HepG2 (cell line): Measurements from ENCODE around the gene KIF27. TPM values are rescaled to one million over a fixed set of nuclear protein-coding genes. Genes with fewer than 3 reads are reported as not detected.

Source experiments
- ATAC-seq: fragments of 200-7000 bp; cut with Tn5 transposase; 3 replicates; pipeline ENCODE4 v1.9.1; 2020; ENCODE audit warnings: mild to moderate bottlenecking, moderate library complexity
- BruUV-seq: library from RNA; stranded (reverse); fragments of 400-500 nt; replicated peaks from 2 replicates; lab custom pipeline; 2021; lab: Mats Ljungman, UMichigan
- CTCF ChIA-PET: fragments of 300-600 bp; formaldehyde crosslinking; extraction: SDS; loops from one replicate; lab custom pipeline; 2021; ENCODE audit warnings: low total read pairs, inconsistent platforms, low intra/inter-chr PET ratio; lab: Yijun Ruan, JAX
- POLR2A ChIA-PET: fragments of 350-600 bp; sonication (Branson Sonifier 250); formaldehyde crosslinking; loops from one replicate; lab custom pipeline; 2020; ENCODE audit warnings: antibody characterized with exemption, inconsistent platforms; lab: Yijun Ruan, JAX
- DNase-seq: peaks from one replicate; pipeline ENCODE4 v3.0.0-alpha.2; 2015; ENCODE audit warnings: low spot score
- FAIRE-seq: peaks from 3 replicates; lab custom pipeline; 2011; peaks lifted over from hg19 to GRCh38; lab: Jason Lieb, UNC
- H2AFZ ChIP-seq: one replicate; pipeline ENCODE4 v1.6.1; 2011; ENCODE audit warnings: low read length, inconsistent platforms
- H3K27ac ChIP-seq: fragments of 300-600 bp; 3 replicates; pipeline ENCODE4 v1.8.0; 2011; ENCODE audit warnings: mixed run types, mild to moderate bottlenecking, mixed read lengths, low read length, inconsistent platforms; ENCODE audit not compliant: insufficient read depth; ENCODE audit errors: extremely low read length
- H3K27me3 ChIP-seq, 2 experiments: fragments of 200-600 bp in 1 of 2; 2 replicates in 1 of 2; 3 replicates in 1 of 2; pipeline versions ENCODE4 v1.6.0 to v1.8.0; 2011; ENCODE audit warnings: low read length in 2 of 2, mild to moderate bottlenecking in 2 of 2, moderate library complexity in 2 of 2, inconsistent platforms in 1 of 2; ENCODE audit not compliant: insufficient read depth in 2 of 2, control insufficient read depth in 1 of 2
- H3K36me3 ChIP-seq, 2 experiments: fragments of 200-600 bp in 1 of 2; replicated peaks in 1 of 2; 2 replicates in 1 of 2; 3 replicates in 1 of 2; pipeline versions ENCODE4 v1.5.1 to v1.8.0; 2011; ENCODE audit warnings: low read length in 2 of 2, inconsistent platforms in 1 of 2; ENCODE audit not compliant: insufficient read depth in 2 of 2, control insufficient read depth in 1 of 2
- H3K4me1 ChIP-seq: 2 replicates; pipeline ENCODE4 v1.5.1; 2012; ENCODE audit warnings: low read length, inconsistent platforms; ENCODE audit not compliant: insufficient read depth
- H3K4me2 ChIP-seq: 2 replicates; pipeline ENCODE4 v1.6.0; 2011; ENCODE audit warnings: low read depth, low read length, inconsistent platforms
- H3K4me3 ChIP-seq, 3 experiments: fragments of 200-600 bp in 1 of 3; sonication (generic), shearing (Covaris generic) in 1 of 3; replicated peaks in 1 of 3; 2 replicates each; pipeline ENCODE4 v1.5.1; 2011 to 2016; ENCODE audit warnings: low read length in 3 of 3, inconsistent platforms in 2 of 3, low read depth in 2 of 3, mild to moderate bottlenecking in 2 of 3, control low read depth in 1 of 3, mixed read lengths in 1 of 3; ENCODE audit not compliant: insufficient read depth in 1 of 3
- H3K79me2 ChIP-seq: one replicate; pipeline ENCODE4 v1.6.1; 2011; ENCODE audit warnings: low read length, inconsistent platforms; ENCODE audit not compliant: insufficient read depth
- H3K9ac ChIP-seq: 2 replicates; pipeline ENCODE4 v1.6.0; 2011; ENCODE audit warnings: mild to moderate bottlenecking, low read depth, low read length, inconsistent platforms; ENCODE audit not compliant: insufficient read depth
- H3K9me3 ChIP-seq: 2 replicates; pipeline ENCODE4 v1.5.1; 2012; ENCODE audit warnings: mild to moderate bottlenecking, low read length
- H4K20me1 ChIP-seq: 2 replicates; pipeline ENCODE4 v1.6.0; 2011; ENCODE audit warnings: inconsistent platforms, mild to moderate bottlenecking, low read length, moderate library complexity; ENCODE audit not compliant: insufficient read depth
- HES4 ChIP-seq: sonication (generic); formaldehyde crosslinking; IDR thresholded peaks from 2 replicates; pipeline ENCODE4 v1.9.0; 2021; ENCODE audit warnings: mild to moderate bottlenecking, missing genetic modification reagents, borderline replicate concordance
- ISX ChIP-seq: sonication (generic); formaldehyde crosslinking; conservative IDR thresholded peaks from 2 replicates; pipeline ENCODE4 v1.5.0; 2020; ENCODE audit warnings: missing genetic modification reagents
- MXD4 ChIP-seq: IDR thresholded peaks from 2 replicates; pipeline ENCODE4 v1.6.1; 2016; ENCODE audit warnings: mild to moderate bottlenecking, missing biosample characterization, missing genetic modification reagents
- NBN ChIP-seq: fragments of 450-650 bp; conservative IDR thresholded peaks from 2 replicates; pipeline ENCODE4 v1.6.1; 2017
- PHF20 ChIP-seq: sonication (generic); formaldehyde crosslinking; IDR thresholded peaks from 2 replicates; pipeline ENCODE4 v1.5.0; 2020; ENCODE audit warnings: mild to moderate bottlenecking, missing genetic modification reagents
- PRDM10 ChIP-seq: sonication (generic); formaldehyde crosslinking; IDR thresholded peaks from 2 replicates; pipeline ENCODE4 v1.4.0; 2020; ENCODE audit warnings: low read depth, missing genetic modification reagents
- RBM22 ChIP-seq: fragments of 200-400 bp; formaldehyde crosslinking; optimal IDR thresholded peaks from 2 replicates; pipeline ENCODE3; 2017; ENCODE audit warnings: mild to moderate bottlenecking, low read length, moderate library complexity
- SP2 ChIP-seq: sonication (generic); formaldehyde crosslinking; IDR thresholded peaks from 2 replicates; pipeline ENCODE4 v1.5.1; 2020; ENCODE audit warnings: mild to moderate bottlenecking, missing genetic modification reagents
- ZFP1 ChIP-seq: IDR thresholded peaks from 2 replicates; pipeline ENCODE4 v1.6.1; 2016
- ZFP82 ChIP-seq: sonication (generic); formaldehyde crosslinking; IDR thresholded peaks from 2 replicates; pipeline ENCODE4 v1.5.1; 2020; ENCODE audit warnings: mild to moderate bottlenecking, missing genetic modification reagents, borderline replicate concordance
- ZNF234 ChIP-seq: sonication (generic); formaldehyde crosslinking; conservative IDR thresholded peaks from 2 replicates; pipeline ENCODE4 v1.5.1; 2020; ENCODE audit warnings: mild to moderate bottlenecking, missing genetic modification reagents
- ZNF441 ChIP-seq: sonication (generic); formaldehyde crosslinking; IDR thresholded peaks from 2 replicates; pipeline ENCODE4 v1.7.0; 2021; ENCODE audit warnings: missing genetic modification reagents, borderline replicate concordance
- ZNF484 ChIP-seq: sonication (generic); formaldehyde crosslinking; IDR thresholded peaks from 2 replicates; pipeline ENCODE4 v1.5.1; 2020; ENCODE audit warnings: mild to moderate bottlenecking, low read depth, missing genetic modification reagents, borderline replicate concordance
- ZNF530 ChIP-seq: sonication (generic); formaldehyde crosslinking; IDR thresholded peaks from 2 replicates; pipeline ENCODE4 v1.5.0; 2020; ENCODE audit warnings: low read depth, mild to moderate bottlenecking, missing genetic modification reagents
- ZNF724P ChIP-seq: sonication (generic); formaldehyde crosslinking; IDR thresholded peaks from 2 replicates; pipeline ENCODE4 v1.8.0; 2022; ENCODE audit warnings: missing genetic modification reagents, borderline replicate concordance
- ZNF879 ChIP-seq: sonication (generic); formaldehyde crosslinking; IDR thresholded peaks from 2 replicates; pipeline ENCODE4 v1.8.1; 2023; ENCODE audit warnings: missing genetic modification reagents
- WGBS: methylation state at CpG from one replicate; pipeline ENCODE4 v1.1.6; 2017; ENCODE audit warnings: low lambda C conversion rate; 5-methylcytosine and 5-hydroxymethylcytosine counted together
- in situ Hi-C: cut with HindIII; loops from 2 replicates; pipeline ENCODE4 v1.10.0; 2017; ENCODE audit warnings: low pct_unique_long_range_greater_than_20kb; ENCODE audit not compliant: extremely low pct_ligation_motif_present
- intact Hi-C: fragments of 100-400 bp; cut with micrococcal nuclease; formaldehyde crosslinking; loops from one replicate; pipeline ENCODE4 v1.10.0; 2022; ENCODE audit not compliant: unreplicated experiment
- polyA plus RNA-seq, 8 experiments: library from polyadenylated mRNA; depleted of rRNA in 3 of 8; stranded (reverse) in 7 of 8; unstranded in 1 of 8; fragments of >200 nt; fragmentation: Illumina TruSeq in 4 of 8; extraction: Trizol in 4 of 8; gene quantifications; 2 replicates each; pipeline versions ENCODE4 v1.2.1 to v1.2.3, GENCODE V29; 2011 to 2016; ENCODE audit warnings: low read depth in 4 of 8, missing spikeins in 1 of 8, mixed read lengths in 1 of 8; ENCODE audit not compliant: insufficient read depth in 1 of 8
- total RNA-seq, 5 experiments: library from RNA; depleted of rRNA; stranded (reverse); fragments of >200 nt; fragmentation: Illumina TruSeq; extraction: Trizol; gene quantifications; 2 replicates each; pipeline ENCODE4 v1.2.3, GENCODE V29; 2016; ENCODE audit warnings: low read depth in 1 of 5

KIF27 gene
- total and polyA plus RNA-seq, 2 of the 13 experiments (the other 11 are each of a cell fraction or from before 2014, with no cell fraction given) = 0.95 to 4.1 TPM

GRCh38 chr9:83940590-83941303 lies 19.5 kb upstream of the KIF27 start:
- ChIA-PET POLR2A (interaction anchor here (1.3 kb wide), 1 partner anchor 16 kb away, joined by 3 read pairs; a partner anchor contains a TSS), CTCF (no interaction called here)
- no TSS peak for BruUV-seq
- intact Hi-C loops (no loop called here), in situ Hi-C loops (no loop called here)
- no peak overlapping the region for H2AFZ ChIP-seq
- no peak overlapping the region for H3K9ac ChIP-seq
- 99% methylated on average over 5 of the region's 5 CpGs for WGBS
- TF ChIP-seq ZNF234 (CRISPR knock-in tag) = no peak
- no peak for TF ChIP-seq ZNF441 (CRISPR knock-in tag)
- no peak for TF ChIP-seq ZNF879 (CRISPR knock-in tag)
- no peak for TF ChIP-seq ZNF530 (CRISPR knock-in tag)
- no peak for TF ChIP-seq MXD4
- no peak for TF ChIP-seq PHF20 (CRISPR knock-in tag)
- TF ChIP-seq SP2 = no peak
- TF ChIP-seq ZFP1 (CRISPR knock-in tag) = no peak
- no peak for TF ChIP-seq RBM22
- no peak for TF ChIP-seq ZNF724P
- no peak for TF ChIP-seq ZFP82 (CRISPR knock-in tag)
- TF ChIP-seq HES4 (CRISPR knock-in tag) = no peak
- no peak for TF ChIP-seq ZNF484
- no peak for TF ChIP-seq NBN
- TF ChIP-seq PRDM10 = no peak
- no peak for TF ChIP-seq ISX
- H3K27me3 ChIP-seq = no peaks in the 10 kb centered on the region
- H3K79me2 ChIP-seq = no peaks in the 10 kb centered on the region
- H3K4me2 ChIP-seq = no peak overlapping the region
- H3K4me1 ChIP-seq = no peaks in the 10 kb centered on the region
- no peak for FAIRE-seq
- H4K20me1 ChIP-seq = no peaks in the 10 kb centered on the region
- no peak for DNase-seq
- no peaks in the 10 kb centered on the region for H3K9me3 ChIP-seq
- peaks cover 18 to 64% of the 10 kb centered on the region in 2 experiments for H3K36me3 ChIP-seq
- H3K27ac ChIP-seq = no peak overlapping the region
- ATAC-seq = no peak
- no peak overlapping the region for H3K4me3 ChIP-seq
